Ovary (tissue), 9 donors: ENCODE measurements around the gene LRRC4C. TPM values are rescaled to one million over a fixed set of nuclear protein-coding genes. Genes with fewer than 3 reads are reported as not detected.

Source experiments
- DNase-seq, 5 donors: peaks; one replicate each; pipeline ENCODE4 v3.0.0-alpha.2; 2019 to 2020
- H3K27ac ChIP-seq, 2 donors: fragments of 200-600 bp; one replicate each; pipeline versions ENCODE4 v1.5.1 to v1.8.0; 2019 to 2022
- H3K27me3 ChIP-seq: fragments of 200-600 bp; one replicate; pipeline ENCODE4 v1.8.0; 2022
- H3K36me3 ChIP-seq: fragments of 200-600 bp; sonication (generic); one replicate; pipeline ENCODE4 v1.5.1; 2019
- H3K4me1 ChIP-seq: one replicate; pipeline ENCODE4 v1.8.1; 2013; ENCODE audit warnings: mild to moderate bottlenecking, moderate library complexity; ENCODE audit not compliant: insufficient read depth
- H3K4me3 ChIP-seq: fragments of 200-600 bp; sonication (generic); one replicate; pipeline ENCODE4 v1.5.1; 2017
- H3K9me3 ChIP-seq, 2 donors: fragments of 200-600 bp in 1 of 2; sonication (generic) in 1 of 2; one replicate each; pipeline versions ENCODE4 v1.5.1 to v1.8.1; 2013 to 2019; ENCODE audit warnings: mild to moderate bottlenecking in 1 of 2, moderate library complexity in 1 of 2
- EP300 ChIP-seq: sonication (generic); formaldehyde crosslinking; IDR thresholded peaks from one replicate; pipeline ENCODE4 v1.6.1; 2017; ENCODE audit warnings: antibody characterized with exemption
- POLR2A ChIP-seq: fragments of 450-650 bp; IDR thresholded peaks from one replicate; pipeline ENCODE4 v1.6.1; 2017; ENCODE audit warnings: antibody characterized with exemption, mild to moderate bottlenecking, moderate library complexity
- WGBS, 3 donors: extraction: QIAGEN DNeasy Blood & Tissue Kit in 1 of 3; methylation state at CpG; one replicate each; pipeline versions ENCODE4 v1.1.5 to v1.1.7; 2013 to 2017; 5-methylcytosine and 5-hydroxymethylcytosine counted together
- intact Hi-C, 4 donors: fragments of 100-400 bp; cut with DNase I; formaldehyde crosslinking; loops; one replicate each; pipeline versions ENCODE4 v1.11.0 to v1.15.1; 2022 to 2023
- polyA plus RNA-seq, 2 donors: library from polyadenylated mRNA; stranded (reverse); fragments of 200-250 nt in 1 of 2; fragments of 350-450 nt in 1 of 2; fragmentation: Illumina TruSeq in 1 of 2; extraction: RNeasy Lipid Tissue Mini Kit (QIAGEN cat#74804) in 1 of 2; gene quantifications; one replicate each; pipeline ENCODE4 v1.2.3, GENCODE V29; 2013 to 2014
- total RNA-seq, 7 donors: library from RNA; depleted of rRNA in 2 of 7; stranded (reverse); fragments of >200 nt in 2 of 7; fragmentation: NEBNext Ultra II Directional in 3 of 7; extraction: Animal tissue kit (Norgen Biotek cat#: 25700) in 3 of 7; gene quantifications; one replicate each; pipeline versions ENCODE4 v1.1.0 to v1.2.4, GENCODE V29; 2016 to 2023
- TF ChIP-seq, protein P1 (sequence below), 3 donors: fragments of 450-650 bp in 2 of 3; fragments of 200-600 bp in 1 of 3; IDR thresholded peaks; one replicate each; pipeline versions ENCODE4 v1.5.1 to v1.8.0; 2016 to 2022; ENCODE audit warnings: antibody characterized with exemption in 3 of 3, mild to moderate bottlenecking in 1 of 3
- donor health status: DM: no; HTN: no; CAD: no; lungs with moderate emphysema.
- donor health status: DM: no; HTN: no; CAD: no.
- donor health status: Bipolar disorder and iron deficiency.
- donor health status: DM: yes; HTN: yes; CAD: no.
- donor health status: DM: no; HTN: no; CAD: no.
- donor health status: DM: yes; HTN: yes; CAD: no.

The LRRC4C gene
- total and polyA plus RNA-seq, 9 donors = 0.15 to 12.5 (median 0.78) TPM

DNA sequence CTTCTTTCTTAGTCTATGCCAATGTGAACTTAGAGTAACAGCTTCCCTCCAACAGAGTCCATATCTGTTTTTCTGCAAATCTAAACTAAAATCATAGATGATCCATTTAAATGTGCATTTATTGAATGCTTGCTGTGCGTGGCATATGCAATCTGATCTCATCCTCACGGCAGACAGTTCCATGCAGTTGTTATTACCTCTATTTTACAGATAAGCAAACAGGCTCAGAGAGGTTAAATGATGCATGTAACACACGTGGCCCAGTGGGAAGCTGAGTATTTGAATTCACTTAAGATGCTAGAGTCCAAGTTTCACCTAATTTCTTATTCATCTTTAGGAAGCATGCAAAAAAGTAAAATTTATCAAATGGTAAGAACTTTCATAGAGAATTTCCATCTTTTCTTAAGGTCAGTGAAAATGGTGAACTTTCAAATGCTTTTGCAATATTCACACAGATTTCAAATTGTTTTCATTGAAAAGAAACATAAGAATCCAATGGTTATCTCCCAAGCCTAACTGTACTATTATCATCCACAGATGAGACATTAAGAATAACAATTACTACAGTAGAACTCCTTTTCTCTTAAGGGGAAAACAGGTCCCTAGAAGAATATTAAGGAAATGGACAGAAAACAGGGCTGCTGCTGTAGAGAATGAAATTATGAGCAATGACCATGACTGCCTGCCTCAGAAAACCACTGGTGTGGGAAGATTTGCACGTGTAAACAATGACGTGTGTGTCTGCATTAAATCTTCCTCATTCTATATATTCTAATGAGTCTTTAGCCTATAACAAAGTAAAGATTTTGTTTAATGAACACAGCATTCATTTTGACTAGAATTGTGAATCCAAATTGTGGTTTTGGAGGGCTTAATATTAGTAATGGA is 1171.3 kb downstream of the LRRC4C start:
- Histone ChIP-seq H3K27me3 (no peaks in the 10 kb centered on the region), H3K36me3 (no peaks in the 10 kb centered on the region), H3K9me3 (no peaks in the 10 kb centered on the region), H3K27ac (no peak overlapping the region), H3K4me3 (no peak overlapping the region), H3K4me1 (no peaks in the 10 kb centered on the region)
- TF ChIP-seq POLR2A (no peak), EP300 (no peak)
- TF ChIP-seq, protein P1, sequence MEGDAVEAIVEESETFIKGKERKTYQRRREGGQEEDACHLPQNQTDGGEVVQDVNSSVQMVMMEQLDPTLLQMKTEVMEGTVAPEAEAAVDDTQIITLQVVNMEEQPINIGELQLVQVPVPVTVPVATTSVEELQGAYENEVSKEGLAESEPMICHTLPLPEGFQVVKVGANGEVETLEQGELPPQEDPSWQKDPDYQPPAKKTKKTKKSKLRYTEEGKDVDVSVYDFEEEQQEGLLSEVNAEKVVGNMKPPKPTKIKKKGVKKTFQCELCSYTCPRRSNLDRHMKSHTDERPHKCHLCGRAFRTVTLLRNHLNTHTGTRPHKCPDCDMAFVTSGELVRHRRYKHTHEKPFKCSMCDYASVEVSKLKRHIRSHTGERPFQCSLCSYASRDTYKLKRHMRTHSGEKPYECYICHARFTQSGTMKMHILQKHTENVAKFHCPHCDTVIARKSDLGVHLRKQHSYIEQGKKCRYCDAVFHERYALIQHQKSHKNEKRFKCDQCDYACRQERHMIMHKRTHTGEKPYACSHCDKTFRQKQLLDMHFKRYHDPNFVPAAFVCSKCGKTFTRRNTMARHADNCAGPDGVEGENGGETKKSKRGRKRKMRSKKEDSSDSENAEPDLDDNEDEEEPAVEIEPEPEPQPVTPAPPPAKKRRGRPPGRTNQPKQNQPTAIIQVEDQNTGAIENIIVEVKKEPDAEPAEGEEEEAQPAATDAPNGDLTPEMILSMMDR (IDR thresholded peaks at IDR 0.05) = no peak
- no peak for DNase-seq
- 56% methylated on average over 5 of the region's 5 CpGs for whole genome bisulfite sequencing, 3 donors
- intact Hi-C loops = no loop called here

- H3K4me1 ChIP-seq = no peaks in the 10 kb centered on the region
- H3K36me3 ChIP-seq = no peaks in the 10 kb centered on the region
- H3K27me3 ChIP-seq = no peaks in the 10 kb centered on the region
- TF ChIP-seq, protein P1 (IDR thresholded peaks at IDR 0.05) = no peak
- no peak for TF ChIP-seq EP300
- no peak for TF ChIP-seq POLR2A
- H3K9me3 ChIP-seq = no peaks in the 10 kb centered on the region
- no peak overlapping the region for H3K4me3 ChIP-seq
- no peak for DNase-seq
- H3K27ac ChIP-seq = no peak overlapping the region
- 58 to 75% (median 71%) methylated on average over 2 of the region's 2 CpGs for WGBS, 3 donors
- intact Hi-C loops = no loop called here
Observed at GRCh38 chr11:40286137-40286536, 1173.3 kb downstream of the LRRC4C start.

GRCh38 chr11:40285558-40285957 is 1173.9 kb downstream of the LRRC4C start:
- TF ChIP-seq, protein P1 (IDR thresholded peaks at IDR 0.05) = no peak
- TF ChIP-seq POLR2A (no peak), EP300 (no peak)
- no peaks in the 10 kb centered on the region for H3K9me3 ChIP-seq
- DNase-seq = no peak
- H3K27ac ChIP-seq = no peak overlapping the region
- H3K4me3 ChIP-seq = no peak overlapping the region
- intact Hi-C loops = no loop called here
- H3K27me3 ChIP-seq = no peaks in the 10 kb centered on the region
- no peaks in the 10 kb centered on the region for H3K4me1 ChIP-seq
- WGBS, 3 donors = 83 to 88% (median 86%) methylated on average over 2 of the region's 2 CpGs
- H3K36me3 ChIP-seq = no peaks in the 10 kb centered on the region

DNA sequence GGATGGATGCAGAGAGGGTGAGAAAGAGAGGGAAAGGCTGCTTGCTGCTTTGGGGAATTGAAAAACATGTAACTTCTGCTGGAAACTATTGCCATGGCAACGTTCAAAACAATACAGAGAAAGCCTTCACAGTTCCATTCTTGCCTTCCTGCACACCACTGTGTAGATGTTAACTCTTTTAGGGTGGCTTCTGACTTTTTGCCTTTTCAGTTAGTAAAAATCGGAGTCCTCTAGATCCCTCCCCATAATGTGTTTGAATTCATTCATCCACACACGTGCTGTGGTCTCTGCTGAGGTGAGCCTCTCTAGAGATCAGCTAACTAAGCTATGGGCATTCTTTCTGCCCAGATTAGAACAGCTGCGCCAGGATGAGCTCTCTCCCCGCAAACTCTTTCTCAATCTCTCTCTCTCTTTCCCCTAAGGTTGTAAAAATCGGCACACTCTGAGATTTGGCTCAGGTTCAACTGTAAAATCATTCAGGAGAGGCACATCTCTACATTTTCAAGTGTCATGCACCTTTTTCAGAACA is 1178.3 kb downstream of the LRRC4C start:
- 24 to 32% (median 31%) methylated on average over 6 of the region's 6 CpGs for WGBS, 3 donors
- Histone ChIP-seq H3K4me1 (no peaks in the 10 kb centered on the region), H3K9me3 (no peaks in the 10 kb centered on the region), H3K36me3 (no peaks in the 10 kb centered on the region), H3K4me3 (no peak overlapping the region), H3K27ac (no peak overlapping the region), H3K27me3 (no peaks in the 10 kb centered on the region)
- no peak for DNase-seq
- intact Hi-C loops = no loop called here
- TF ChIP-seq POLR2A (no peak), EP300 (no peak)
- TF ChIP-seq, protein P1 (IDR thresholded peaks at IDR 0.05) = no peak
